Measurements from ENCODE around the gene LAMA2.

The LAMA2 gene

GRCh38 chr6:129513471-129513870 lies 630.5 kb downstream of the LAMA2 start:
- TF ChIP-seq, protein P1, sequence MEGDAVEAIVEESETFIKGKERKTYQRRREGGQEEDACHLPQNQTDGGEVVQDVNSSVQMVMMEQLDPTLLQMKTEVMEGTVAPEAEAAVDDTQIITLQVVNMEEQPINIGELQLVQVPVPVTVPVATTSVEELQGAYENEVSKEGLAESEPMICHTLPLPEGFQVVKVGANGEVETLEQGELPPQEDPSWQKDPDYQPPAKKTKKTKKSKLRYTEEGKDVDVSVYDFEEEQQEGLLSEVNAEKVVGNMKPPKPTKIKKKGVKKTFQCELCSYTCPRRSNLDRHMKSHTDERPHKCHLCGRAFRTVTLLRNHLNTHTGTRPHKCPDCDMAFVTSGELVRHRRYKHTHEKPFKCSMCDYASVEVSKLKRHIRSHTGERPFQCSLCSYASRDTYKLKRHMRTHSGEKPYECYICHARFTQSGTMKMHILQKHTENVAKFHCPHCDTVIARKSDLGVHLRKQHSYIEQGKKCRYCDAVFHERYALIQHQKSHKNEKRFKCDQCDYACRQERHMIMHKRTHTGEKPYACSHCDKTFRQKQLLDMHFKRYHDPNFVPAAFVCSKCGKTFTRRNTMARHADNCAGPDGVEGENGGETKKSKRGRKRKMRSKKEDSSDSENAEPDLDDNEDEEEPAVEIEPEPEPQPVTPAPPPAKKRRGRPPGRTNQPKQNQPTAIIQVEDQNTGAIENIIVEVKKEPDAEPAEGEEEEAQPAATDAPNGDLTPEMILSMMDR (conservative IDR thresholded peaks at IDR 0.05; ENCODE audit: low read length), result no peak
- TF ChIP-seq EZH2phosphoT487 (IDR thresholded peaks at IDR 0.05; ENCODE audit: borderline replicate concordance), result no peak
- H3K9ac ChIP-seq (ENCODE audit: low read depth, low read length, poor library complexity, severe bottlenecking), result no peak overlapping the region
- H2AFZ ChIP-seq (ENCODE audit: low read length), result no peak overlapping the region
- no peaks in the 10 kb centered on the region for H3K9me2 ChIP-seq (replicated peaks; ENCODE audit: low read depth, low read length)
- H3F3A ChIP-seq (ENCODE audit: low read depth), result no peaks in the 10 kb centered on the region
- H3K4me2 ChIP-seq (ENCODE audit: low read depth, low read length, poor library complexity, severe bottlenecking), result no peak overlapping the region
- no peaks in the 10 kb centered on the region for H3K27me3 ChIP-seq (ENCODE audit: insufficient read depth, low read length, poor library complexity, severe bottlenecking)
- no peaks in the 10 kb centered on the region for H3K79me2 ChIP-seq (ENCODE audit: insufficient read depth, low read length)
- no peaks in the 10 kb centered on the region for H3K36me3 ChIP-seq (ENCODE audit: insufficient read depth, low read length)
- H3K4me3 ChIP-seq (ENCODE audit: low read length, poor library complexity, severe bottlenecking), result no peak overlapping the region
- no peaks in the 10 kb centered on the region for H3K9me3 ChIP-seq (ENCODE audit: insufficient read depth, low read depth, low read length)
- peaks cover 19% of the 10 kb centered on the region for H3K4me1 ChIP-seq (ENCODE audit: insufficient read depth, low read length, poor library complexity, severe bottlenecking)
- H4K20me1 ChIP-seq (ENCODE audit: insufficient read depth, low read length, poor library complexity, severe bottlenecking), result no peaks in the 10 kb centered on the region

DNA sequence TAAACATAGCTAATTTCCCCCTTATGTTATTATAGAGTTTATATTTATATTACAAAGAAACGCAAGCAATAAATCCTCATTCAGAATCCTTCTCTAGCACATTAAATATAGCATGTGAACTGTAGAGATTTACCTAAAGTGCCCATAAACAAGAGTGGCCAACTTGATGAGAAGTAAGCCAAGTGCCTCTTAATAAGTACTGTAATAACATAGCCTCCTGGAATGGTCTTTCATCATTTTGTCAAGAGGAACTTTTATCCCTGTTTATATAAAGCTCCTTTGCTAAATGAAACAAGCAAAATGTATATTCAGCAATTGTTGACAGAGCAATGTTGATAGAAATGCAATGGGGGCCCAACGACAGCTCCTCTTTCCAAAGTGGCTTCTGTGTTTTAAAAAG lies 632.1 kb downstream of the LAMA2 start:
- H3K9me2 ChIP-seq (replicated peaks; ENCODE audit: low read depth, low read length), result no peaks in the 10 kb centered on the region
- no peaks in the 10 kb centered on the region for H3K9me3 ChIP-seq (ENCODE audit: insufficient read depth, low read depth, low read length)
- H3K4me3 ChIP-seq (ENCODE audit: low read length, poor library complexity, severe bottlenecking), result no peak overlapping the region
- H2AFZ ChIP-seq (ENCODE audit: low read length), result no peak overlapping the region
- H4K20me1 ChIP-seq (ENCODE audit: insufficient read depth, low read length, poor library complexity, severe bottlenecking), result no peaks in the 10 kb centered on the region
- peaks cover 19% of the 10 kb centered on the region for H3K4me1 ChIP-seq (ENCODE audit: insufficient read depth, low read length, poor library complexity, severe bottlenecking)
- no peaks in the 10 kb centered on the region for H3K79me2 ChIP-seq (ENCODE audit: insufficient read depth, low read length)
- H3K36me3 ChIP-seq (ENCODE audit: insufficient read depth, low read length), result no peaks in the 10 kb centered on the region
- no peaks in the 10 kb centered on the region for H3K27me3 ChIP-seq (ENCODE audit: insufficient read depth, low read length, poor library complexity, severe bottlenecking)
- no peak overlapping the region for H3K9ac ChIP-seq (ENCODE audit: low read depth, low read length, poor library complexity, severe bottlenecking)
- no peak for TF ChIP-seq EZH2phosphoT487 (IDR thresholded peaks at IDR 0.05; ENCODE audit: borderline replicate concordance)
- TF ChIP-seq, protein P1 (conservative IDR thresholded peaks at IDR 0.05; ENCODE audit: low read length), result no peak
- H3K4me2 ChIP-seq (ENCODE audit: low read depth, low read length, poor library complexity, severe bottlenecking), result no peak overlapping the region
- H3F3A ChIP-seq (ENCODE audit: low read depth), result no peaks in the 10 kb centered on the region

- no peak overlapping the region for H3K4me2 ChIP-seq (ENCODE audit: low read depth, low read length, poor library complexity, severe bottlenecking)
- H3K9me2 ChIP-seq (replicated peaks; ENCODE audit: low read depth, low read length), result no peaks in the 10 kb centered on the region
- H3K79me2 ChIP-seq (ENCODE audit: insufficient read depth, low read length), result no peaks in the 10 kb centered on the region
- peaks cover 11% of the 10 kb centered on the region for H3K4me1 ChIP-seq (ENCODE audit: insufficient read depth, low read length, poor library complexity, severe bottlenecking)
- H3K36me3 ChIP-seq (ENCODE audit: insufficient read depth, low read length), result no peaks in the 10 kb centered on the region
- no peaks in the 10 kb centered on the region for H3F3A ChIP-seq (ENCODE audit: low read depth)
- no peak overlapping the region for H3K4me3 ChIP-seq (ENCODE audit: low read length, poor library complexity, severe bottlenecking)
- no peak overlapping the region for H3K9ac ChIP-seq (ENCODE audit: low read depth, low read length, poor library complexity, severe bottlenecking)
- TF ChIP-seq, protein P1 (conservative IDR thresholded peaks at IDR 0.05; ENCODE audit: low read length), result no peak
- no peak for TF ChIP-seq EZH2phosphoT487 (IDR thresholded peaks at IDR 0.05; ENCODE audit: borderline replicate concordance)
- H4K20me1 ChIP-seq (ENCODE audit: insufficient read depth, low read length, poor library complexity, severe bottlenecking), result no peaks in the 10 kb centered on the region
- H2AFZ ChIP-seq (ENCODE audit: low read length), result no peak overlapping the region
- no peaks in the 10 kb centered on the region for H3K9me3 ChIP-seq (ENCODE audit: insufficient read depth, low read depth, low read length)
- no peaks in the 10 kb centered on the region for H3K27me3 ChIP-seq (ENCODE audit: insufficient read depth, low read length, poor library complexity, severe bottlenecking)
Measured at GRCh38 chr6:129516005-129516404, 633.1 kb downstream of the LAMA2 start.
